Measurements from ENCODE around the gene ZG16B.
A peak's percentile ranks its signal among the peaks of the same experiment; 100 is the strongest.

ZG16B gene

DNA sequence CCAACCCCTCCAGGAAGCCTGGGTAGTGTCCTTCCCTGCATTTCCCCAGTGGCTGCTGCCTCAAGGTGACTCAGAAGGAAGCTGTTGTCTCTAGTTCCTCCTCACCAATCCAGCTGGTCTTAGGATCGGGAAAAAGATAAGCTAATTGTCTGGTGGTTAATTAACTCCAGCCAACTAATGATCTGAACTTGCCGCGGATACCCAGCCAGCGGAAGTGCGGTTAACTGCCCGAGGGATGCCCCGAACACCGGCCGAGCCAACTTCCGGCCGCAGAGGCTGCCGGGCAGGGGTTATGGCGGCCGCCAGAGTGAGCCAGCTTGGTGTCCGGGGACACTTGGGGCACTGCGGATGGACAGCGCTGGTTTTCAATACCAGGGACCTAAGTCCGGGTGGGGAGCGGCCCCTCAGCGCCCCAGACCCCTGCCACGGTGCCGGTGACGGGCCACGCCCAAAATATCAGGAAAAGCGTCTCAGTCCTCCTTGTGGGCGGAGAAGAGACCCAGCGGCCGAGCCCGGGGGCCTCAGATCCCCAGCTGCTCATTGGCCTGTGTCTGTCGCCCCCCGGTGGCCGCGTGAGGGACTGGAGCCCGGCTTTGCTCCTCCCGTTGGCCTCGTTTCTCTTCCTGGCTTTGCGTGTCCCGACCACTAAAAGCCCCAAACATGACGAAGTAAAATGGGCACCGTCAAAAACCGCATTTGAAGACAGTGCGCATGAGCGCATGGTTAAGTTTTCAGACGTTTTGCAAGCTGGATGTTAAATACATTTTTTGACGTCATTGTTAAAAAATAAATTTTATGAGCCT lies 38.1 kb downstream of the ZG16B start:
- DNase-seq (ENCODE audit: low read depth), result peak; percentile 72

DNA sequence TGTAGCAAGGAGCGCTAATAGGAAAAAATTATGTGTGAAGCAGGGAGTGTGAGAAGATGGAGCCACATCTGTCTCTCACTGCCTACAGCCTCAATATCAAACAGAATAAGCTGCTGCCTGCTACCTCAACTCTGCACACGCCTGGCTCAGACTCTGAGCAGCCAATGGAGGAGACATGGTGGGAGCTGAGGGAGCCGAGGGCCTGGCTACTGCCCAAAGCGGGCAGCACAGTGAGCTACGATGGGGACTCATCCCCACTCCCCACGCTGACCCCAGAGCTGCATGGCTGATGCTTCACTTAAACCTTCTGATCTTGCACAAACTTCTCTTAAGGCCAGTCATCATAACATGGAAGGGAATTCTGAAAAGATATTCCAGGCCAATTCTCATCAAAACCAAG lies 41.8 kb downstream of the ZG16B start:
- DNase-seq (ENCODE audit: low read depth), result no peak

DNA sequence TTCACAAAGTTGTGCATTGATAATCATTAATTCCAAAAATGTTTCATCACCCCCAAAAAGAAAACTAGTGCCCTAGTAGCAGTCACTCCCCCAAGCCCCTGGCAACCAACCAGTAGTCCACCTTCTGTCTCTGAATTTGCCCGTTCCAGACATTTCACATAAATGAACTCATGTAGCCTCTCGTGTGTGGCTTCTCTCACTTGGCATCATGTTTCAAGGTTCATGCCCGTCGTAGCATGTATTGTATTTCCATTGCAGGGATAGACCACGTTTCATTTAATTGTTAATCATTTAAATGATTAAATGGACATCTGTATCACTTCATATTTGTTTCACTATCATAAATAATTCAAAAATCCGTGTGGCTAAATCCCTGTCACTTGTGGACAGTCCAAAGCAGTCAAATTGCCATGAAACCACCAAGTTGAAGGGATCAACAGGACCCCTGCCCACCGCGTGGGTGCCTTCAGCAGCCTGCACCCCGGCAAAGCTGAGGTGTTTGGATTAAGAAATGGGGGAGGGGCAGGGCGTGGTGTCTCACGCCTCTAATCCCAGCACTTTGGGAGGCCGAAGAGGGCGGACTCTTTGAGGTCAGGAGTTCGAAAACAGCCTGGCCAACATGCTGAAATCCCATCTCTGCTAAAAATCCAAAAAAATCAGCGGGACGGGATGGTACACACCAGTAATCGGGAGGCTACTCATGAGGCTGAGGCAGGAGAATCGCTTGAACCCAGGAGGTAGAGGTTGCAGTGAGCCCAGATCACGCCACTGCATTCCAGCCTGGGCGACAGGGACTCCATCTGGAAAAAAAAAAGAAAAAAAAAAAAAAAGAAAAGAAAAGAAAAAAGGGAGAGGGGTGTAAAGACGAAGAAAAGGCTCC lies 44.2 kb downstream of the ZG16B start:
- DNase-seq (ENCODE audit: low read depth), result no peak

DNA sequence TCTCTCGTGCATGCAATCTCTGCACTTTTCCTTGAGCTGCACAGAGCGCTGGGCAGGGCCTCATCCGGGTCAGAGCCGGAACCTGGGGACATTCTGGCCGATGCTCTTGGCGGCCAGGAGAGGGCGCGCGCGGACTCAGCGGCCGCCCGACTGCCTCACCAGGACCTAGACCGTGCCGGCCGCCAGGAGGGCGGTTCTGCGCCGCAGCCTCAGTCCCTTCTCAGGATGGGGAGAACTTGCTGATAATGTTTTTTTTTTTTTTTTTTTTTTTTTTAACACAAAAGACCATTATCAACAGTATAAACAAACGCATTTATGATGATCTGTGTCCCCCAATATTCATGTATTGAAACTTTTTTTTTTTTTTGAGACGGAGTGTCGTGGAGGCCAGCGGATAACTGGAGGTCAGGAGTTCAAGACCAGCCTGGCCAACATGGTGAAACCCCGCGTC lies 44.8 kb downstream of the ZG16B start:
- DNase-seq (ENCODE audit: low read depth), result no peak

DNA sequence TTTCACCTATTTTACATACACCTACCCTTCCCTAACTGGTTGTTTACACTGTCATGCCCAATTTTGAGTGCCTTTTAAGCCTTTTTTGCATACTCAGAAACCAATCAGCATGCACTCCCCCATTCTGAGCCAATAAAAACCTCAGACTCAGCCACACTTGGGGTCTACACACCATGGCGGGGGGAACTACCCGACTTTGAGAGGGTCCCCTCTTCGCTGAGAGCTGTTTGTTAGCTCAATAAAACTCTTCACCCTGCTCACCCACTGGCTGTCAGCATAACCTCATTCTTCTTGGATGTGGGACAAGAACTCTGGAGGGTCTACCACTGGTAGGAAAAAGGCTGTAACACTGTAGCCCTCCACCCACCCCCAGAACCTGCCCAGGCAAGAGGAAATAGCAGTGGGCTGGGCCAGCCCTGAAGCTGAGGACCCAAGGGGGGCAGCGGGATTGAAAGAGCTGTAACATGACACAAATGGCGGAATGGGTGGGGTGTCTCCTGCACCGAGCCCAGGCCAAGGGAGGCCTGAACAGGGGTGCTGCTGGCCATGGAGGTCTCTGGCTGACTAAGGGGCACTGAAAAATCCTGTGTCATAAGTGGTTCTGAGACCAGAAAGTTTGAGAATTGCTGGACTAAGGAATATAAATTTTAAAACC lies 49.9 kb downstream of the ZG16B start:
- DNase-seq (ENCODE audit: low read depth), result no peak

Measured in non-pigmented ciliary epithelial cell (primary cell).